ENCODE measurements around the gene ASCC3.

- TF ChIP-seq CTCF (IDR thresholded peaks at IDR 0.05), result no peak
- TF ChIP-seq POLR2A (IDR thresholded peaks at IDR 0.05; ENCODE audit: low read depth), result no peak
- TF ChIP-seq EP300 (IDR thresholded peaks at IDR 0.05), result no peak
These were observed 11.0 kb upstream of the ASCC3 start for GRCh38 chr6:100892116-100892515.
